ENCODE results near the gene NR5A1.

Gene NR5A1

DNA sequence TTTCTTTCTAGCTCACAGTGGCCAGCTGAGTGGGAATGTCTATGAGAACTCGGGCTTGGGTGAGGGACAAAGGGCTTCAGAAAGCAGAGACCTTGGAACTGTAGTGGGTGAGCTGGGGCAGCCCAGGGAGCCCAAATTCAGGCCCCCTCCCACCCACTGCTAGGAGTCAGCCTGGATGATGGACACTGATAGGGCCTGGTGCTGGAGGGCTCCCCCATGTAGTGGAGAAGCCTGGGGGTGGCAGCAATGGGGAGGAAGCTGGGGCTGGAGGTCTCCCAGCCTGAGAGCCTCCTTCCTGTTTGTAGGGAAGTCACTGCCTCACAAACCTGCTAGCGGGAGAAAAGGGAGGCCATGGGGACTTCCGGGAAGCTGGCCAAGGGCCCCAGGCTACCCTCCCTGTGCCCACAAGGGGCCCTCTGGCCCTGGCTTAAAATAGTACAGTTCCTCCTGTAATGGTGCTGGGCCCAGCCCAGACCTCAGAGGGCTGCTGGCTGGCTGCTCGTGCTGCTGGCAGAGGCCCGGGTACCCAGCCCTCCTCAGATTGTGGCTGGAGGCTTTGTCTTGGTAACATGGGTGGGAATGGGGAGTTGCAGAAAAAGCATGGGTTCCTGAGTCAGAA, 6.3 kb upstream of the NR5A1 start:
- DNase-seq = no peak

DNA sequence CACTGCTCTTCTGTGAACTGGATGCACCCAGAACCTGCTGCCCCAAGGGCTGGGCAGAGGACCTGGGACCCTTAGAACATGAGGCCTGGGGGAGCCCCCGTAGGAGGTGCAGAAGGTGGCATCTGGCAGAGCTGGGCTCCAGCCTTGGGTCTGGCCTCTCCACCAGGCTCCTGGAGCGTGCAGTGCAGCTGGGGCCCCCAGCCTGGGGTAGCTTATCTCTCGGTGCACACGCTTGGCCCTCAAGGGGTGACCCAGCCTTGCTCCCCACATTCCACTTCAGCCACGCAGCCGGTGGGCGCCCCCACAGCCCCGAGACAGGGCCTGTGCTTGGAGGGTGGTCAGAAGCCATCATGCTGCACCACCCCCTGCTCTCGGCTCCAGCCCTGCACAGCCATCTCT, 5.6 kb upstream of the NR5A1 start:
- no peak for DNase-seq

DNA sequence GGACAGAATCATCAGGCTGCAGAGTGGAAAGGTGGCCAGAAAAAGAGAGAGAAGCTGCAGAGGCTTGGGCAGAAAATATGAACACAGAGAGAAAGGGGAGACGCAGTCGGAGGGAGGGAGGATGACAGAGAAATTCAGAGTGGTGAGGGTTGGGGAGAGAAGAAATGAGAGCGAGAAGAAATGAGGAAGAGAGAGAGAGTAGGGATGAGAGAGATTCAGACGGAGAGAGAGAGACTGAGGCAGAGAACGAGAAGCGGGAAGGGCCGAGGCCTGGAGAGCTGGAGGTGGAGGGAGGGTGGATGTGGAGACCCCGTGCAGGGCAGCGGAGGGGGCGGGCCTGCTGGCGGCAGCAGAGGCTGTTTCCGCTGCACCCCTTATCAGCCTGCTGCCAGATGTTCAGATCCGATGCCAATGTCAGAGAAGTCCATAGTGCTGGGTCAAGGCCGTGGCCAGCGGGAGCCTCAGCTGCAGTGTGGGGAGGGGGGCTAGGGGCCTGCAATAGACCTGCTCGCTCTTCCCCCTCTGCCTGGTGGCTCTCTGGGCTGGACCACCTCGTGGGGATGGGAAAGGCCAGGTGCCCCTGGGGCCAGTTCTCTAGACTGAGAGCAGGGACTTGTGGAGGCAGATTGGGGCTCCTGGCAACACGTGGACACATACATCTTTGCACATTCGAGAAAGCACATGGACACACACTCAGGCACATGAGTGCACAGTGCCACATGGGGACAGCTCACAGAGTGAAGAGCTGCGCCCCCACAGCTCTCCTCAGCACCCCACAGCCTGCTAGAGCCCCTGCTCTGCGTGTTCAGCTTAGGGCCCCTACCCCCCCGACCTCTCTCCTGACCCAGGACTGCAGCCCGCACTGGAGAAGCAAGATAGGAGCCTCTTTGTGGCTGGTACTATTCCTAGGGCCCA, 4.9 kb upstream of the NR5A1 start:
- DNase-seq = no peak

DNA sequence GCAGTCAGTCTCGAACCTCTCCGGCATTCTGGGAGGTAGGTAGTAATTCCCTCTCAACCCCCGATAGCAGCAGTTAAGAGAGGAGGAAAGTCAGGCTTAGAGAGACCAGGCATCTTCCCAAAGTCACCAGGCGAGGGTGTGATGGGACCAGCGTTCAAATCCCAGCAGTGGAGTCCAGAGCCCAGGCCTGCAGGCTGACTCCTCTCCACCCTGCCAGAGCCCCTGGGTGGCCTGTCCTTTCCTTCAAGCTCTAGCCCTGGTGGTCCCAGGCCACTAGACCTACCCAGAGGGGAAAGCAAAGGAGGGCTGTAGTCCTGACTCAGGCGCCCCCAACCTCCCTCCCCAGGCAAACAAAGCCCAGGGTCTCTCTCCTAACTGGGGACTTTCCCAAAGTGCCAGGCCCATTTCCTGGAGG, 4.2 kb upstream of the NR5A1 start:
- DNase-seq = no peak

DNA sequence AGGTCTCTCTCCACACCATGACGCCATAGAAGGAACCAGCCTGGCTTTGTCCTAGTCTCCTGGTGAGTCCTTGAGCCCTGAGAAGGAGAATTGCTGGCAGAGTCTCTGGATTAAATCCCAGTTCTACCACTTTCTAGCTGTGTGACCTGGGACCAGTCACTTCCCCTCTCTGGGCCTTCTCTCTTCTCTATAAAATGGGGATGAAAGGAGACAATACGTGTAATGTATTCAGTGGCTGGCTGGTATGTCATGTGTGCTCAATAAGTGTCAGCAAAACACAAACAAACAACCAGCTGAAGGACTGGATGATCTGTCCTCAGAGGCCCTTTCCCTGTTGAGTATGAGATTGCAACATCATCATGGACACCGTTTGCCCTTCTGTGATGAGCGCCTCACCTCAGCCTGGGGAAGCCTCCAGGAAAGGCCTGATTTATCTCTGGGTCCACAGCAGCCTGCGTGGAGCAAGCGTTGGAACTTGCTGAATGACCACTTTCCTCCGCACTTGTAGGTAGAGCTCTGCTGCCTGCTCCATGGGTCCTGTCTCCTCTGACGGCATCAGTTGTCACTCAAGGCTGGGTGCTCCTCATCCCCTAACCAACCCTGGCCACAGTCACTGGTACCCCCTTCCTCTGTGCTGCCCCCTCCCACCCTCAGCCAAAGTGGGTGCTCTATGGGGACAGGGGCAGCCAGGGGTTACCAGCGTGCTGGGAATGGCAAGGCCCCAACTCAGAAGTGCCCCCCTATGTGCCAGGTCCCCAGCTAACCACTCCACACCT, 3.6 kb upstream of the NR5A1 start:
- no peak for DNase-seq

DNA sequence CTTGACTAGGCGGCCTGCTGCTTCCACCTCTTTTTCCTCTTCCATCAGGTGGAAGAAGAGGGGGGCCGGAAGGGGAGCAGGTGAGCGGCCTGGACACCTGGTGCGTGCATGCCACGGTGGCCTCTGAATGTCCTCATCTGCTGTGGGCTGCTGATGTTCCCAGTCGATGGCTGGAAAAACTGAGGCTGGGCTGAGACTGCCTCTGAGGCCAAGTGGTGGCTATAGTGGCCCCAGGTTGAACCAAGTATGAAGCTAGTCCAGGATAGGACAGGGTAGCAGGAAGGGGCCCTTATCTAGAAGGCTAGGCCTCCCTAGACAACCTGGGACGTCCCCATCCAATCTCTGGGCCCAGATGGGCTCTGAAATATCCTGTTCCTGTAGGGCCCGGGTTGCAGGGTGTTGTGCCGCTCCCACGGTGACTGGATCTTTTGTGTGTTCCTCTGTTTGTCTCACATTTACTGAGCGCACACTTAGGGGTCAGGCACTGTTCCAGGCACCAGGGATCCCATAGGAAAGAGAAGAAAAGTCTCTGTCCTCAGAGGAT, 753 bp upstream of the NR5A1 start:
- DNase-seq = no peak

DNA sequence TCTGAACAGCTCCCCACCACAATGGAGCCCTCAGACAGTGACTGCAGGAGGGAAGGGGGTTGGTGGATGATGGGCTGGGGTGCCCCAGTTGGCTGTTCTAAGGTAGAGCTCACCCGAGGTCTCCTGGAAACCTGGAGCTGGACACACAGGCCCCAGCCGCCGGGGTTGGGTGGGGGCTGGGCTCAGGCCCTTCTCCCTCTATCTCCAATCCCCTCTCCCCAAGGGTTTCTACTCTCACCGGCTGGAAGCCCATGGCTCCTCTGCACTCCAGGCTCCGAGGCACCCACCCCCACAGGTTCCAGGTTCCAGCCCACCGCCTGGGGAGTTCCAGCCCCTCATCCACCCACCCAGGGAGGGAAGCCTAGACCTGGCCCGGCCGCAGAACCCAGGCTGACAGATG, 766 bp downstream of the NR5A1 start:
- DNase-seq = no peak

DNA sequence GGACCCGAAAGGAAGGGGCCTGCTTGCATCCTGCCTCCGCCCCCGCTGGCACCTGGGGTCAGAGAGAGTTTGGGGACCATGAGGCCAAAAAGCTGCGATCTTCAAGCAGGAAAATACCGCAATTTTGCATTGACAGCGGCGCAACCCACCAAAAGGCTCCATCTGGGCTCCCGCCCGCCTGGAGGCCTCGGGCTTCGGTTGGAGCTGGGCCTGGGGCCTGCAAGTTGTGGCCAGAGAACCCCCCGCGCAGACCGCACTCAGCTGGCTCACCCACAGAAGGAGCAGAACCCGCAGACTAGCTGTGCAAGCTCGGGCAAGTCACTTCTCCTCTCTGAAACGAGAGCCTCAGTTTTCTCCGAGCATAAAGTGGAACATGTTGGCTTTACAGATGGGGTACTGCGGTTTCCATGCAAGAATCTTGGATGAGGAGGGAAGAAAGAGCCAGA, 1.3 kb downstream of the NR5A1 start:
- no peak for DNase-seq

DNA sequence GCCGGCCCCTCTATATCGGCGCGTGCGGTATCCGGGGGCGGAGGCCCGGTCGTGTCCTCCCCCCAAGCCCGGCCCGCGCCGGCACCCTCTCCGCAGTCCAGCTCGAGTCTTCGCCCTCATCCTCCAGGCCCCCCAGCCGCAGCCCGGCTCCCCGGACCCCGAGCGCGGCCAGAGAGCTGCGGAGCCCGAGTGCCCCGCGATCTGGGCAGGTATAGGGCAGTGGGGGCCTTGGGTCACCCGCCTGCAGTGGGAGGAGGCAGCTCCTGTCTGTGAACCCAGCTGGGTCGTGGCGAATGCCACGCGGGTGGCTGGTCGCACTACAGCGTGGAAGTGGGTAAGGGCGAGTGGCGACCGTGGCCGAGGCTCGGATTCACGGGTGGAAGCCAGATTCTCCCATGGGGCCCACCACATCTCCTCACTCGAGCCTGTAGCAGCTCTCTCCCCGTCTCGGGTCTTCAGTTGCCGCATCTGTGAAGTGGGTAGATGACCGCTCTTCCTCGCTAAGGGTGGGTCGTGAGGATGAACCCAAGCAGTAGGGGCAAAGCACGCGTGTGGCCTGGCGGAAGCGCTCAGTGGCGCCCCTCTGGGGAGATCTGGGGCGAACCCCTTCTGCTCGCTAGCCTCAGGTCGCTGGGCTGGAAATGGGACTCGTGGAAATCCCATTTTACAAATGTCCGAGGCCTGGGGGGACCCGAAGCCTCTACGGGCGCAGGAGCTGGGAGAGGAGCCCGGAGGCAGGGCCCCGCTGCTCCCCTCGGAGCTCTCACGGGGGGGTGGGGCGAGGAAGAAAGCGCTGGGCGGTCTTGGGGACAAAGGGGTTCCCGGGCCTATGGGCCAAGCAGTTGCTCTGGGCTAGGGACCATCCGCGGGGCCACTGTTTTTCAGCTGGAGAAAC, 1.9 kb downstream of the NR5A1 start:
- no peak for DNase-seq

DNA sequence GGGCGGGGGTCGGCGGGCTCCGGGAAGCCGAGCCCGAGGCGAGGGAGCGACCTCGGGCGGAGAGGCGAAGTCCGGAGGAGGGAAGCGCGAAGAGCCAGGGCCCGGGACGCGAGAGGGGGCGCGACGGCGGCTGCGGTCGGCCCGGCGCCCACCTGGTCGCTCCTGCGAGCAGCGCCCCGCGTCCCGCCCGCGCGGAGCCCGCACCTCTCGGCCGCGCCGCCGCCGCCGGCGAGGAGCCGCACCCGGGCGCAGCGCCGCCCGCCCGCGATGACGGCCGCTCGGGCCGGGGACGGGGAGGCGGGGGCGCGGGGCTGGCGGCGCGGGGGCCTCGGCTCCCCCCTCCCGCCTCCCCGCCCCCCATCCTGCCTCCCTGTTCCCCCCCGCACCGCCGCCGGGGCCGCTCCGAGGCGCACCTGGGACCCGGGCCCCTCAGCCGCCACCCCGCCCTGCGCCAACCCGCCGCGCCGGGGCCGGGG, 2.6 kb downstream of the NR5A1 start:
- DNase-seq = no peak

DNA sequence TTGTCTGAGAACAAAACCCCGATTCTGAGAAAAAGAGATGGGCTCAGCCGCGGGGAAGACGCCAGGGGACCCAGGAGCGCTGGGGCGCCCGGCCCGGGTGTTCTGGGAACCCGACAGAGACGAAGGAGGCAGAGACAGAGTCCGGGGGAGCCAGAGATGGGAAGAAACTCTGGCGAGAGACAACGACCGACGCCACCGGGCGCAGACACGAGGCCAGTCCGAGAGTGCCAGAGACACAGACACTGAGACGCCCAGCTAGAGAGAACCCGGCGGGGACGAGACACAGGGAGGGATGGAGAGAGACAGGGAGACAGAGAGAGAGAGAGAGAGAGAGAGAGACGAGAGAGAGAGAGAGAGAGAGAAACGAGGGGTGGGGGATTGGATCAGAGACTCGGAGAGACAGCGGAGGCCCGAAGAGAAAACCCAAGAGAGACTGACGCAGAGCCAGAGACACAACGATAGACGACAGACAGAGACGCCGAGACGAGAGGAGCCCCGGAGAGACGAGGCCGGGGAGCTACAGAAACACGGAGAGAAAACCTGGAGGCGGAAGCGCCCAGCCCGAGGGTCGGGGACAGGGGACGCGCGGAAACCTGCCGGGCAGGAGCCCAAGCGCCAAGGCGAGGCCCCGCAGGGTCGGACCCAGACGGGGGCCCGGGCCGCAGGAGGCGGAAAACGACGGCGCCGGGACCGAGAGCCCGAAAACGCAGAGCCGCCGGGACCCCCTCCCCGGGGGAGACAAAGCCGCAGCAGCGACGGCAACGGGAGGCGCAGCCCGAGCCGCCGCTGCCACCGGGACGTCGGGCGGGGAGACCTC, 3.3 kb downstream of the NR5A1 start:
- DNase-seq = no peak

DNA sequence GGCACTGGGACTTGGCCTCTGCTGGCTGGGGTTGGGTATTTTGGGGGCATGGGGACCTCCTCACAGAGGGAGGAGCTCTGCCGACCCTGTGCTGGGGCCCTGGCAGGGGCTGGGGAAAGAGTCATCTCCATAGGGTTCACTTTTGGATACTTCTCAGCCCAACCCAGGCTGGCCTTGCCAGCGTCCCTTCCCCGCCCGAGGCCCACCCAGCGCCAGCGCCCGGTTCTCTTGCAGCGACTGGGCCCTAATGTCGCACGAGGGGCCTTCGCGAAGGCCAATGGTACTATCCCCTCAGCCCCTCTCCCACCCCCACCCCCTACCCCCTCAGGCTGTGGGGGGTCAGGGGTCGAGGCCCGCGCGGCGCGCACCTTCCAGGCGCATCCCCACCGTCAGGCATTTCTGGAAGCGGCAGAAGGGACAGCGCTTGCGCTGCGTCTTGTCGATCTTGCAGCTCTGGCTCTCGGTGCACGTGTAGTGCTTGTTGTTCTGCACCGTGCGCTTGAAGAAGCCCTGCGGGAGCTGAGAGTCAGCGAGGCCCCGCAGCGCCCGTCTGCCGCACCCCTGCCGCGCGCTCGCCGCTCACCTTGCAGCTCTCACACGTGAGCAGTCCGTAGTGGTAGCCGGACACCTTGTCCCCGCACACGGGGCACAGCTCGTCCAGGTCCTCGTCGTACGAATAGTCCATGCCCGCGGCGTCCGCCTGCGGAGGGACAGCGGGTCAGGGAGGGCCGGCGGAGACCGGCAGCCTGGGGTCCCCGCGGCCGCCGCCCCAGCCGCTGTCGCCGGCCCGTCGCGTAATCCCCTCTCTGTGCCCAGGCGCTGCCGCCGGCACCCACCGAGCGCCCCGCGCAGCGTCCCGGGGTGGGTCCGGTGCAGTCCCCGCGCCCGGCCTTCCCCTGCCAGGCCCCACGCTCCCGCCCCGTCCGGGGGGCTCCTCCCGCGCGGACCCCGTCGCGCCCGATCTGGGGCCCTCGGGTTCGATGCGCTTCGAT, 4.2 kb downstream of the NR5A1 start:
- DNase-seq = no peak

DNA sequence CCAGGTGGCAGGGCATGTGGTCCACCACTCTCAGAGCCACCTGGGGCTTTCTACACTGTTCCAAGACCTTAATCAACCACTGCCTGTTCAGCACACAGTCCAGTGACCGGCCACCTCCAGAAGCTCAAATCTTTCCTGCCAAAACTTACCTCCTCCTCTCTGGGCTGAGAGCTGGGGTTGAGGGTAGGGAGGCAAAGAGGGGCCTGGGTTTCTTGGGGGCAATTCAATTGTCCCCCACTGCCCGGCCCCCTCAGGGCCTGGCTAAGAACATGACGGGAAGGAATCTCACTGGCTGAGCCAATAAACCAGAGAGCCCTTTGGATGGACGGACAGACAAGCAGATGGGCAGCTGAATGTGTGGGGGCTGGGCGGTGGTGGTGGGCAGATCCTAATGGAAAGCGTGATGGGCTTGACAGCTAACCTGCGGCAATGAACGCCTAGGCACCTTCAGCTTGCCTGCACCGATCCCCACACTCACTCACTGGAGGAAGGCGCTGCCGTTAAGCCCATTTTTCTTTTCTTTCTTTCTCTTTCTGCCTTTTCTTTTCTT, 5.4 kb downstream of the NR5A1 start:
- DNase-seq = no peak

DNA sequence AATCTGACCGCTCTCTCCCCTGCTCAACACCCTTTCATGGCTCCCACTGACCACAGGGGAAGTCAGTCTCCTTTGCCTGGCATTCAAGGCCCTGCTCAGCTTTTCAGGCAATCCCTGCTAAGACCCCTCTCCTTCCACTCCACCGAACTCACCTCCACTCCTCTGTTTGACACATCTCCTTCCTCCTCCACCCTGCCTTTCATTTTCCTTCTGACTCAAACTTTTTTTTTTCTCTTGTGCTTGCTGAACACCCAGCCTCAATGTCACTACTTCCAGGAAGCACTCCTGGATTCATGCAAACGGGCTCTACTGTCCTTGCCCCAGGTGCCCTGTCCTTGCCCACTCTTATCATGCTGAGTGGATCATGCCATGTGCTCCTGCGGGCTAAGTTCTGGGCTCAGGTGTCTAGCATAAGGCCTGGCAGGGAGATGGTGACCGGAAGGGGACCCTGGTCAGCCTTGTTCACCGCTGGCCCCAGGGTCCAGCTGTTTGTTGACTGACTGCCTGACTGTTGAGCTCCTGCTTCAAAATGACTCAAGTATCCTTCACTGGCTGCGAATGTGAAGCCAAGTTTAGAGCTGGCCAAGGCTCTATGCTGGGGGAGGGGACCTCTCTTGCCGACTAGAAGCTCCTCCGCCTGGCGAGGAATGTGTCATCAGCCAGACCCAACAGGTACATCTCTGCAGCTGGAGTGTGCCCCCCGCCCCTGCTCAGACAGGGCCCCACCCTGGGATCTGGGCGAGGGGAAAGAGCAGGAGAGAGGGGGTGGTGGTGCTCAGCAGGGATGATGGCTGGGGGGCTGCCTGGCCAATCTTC, 6.2 kb downstream of the NR5A1 start:
- DNase-seq = no peak

DNA sequence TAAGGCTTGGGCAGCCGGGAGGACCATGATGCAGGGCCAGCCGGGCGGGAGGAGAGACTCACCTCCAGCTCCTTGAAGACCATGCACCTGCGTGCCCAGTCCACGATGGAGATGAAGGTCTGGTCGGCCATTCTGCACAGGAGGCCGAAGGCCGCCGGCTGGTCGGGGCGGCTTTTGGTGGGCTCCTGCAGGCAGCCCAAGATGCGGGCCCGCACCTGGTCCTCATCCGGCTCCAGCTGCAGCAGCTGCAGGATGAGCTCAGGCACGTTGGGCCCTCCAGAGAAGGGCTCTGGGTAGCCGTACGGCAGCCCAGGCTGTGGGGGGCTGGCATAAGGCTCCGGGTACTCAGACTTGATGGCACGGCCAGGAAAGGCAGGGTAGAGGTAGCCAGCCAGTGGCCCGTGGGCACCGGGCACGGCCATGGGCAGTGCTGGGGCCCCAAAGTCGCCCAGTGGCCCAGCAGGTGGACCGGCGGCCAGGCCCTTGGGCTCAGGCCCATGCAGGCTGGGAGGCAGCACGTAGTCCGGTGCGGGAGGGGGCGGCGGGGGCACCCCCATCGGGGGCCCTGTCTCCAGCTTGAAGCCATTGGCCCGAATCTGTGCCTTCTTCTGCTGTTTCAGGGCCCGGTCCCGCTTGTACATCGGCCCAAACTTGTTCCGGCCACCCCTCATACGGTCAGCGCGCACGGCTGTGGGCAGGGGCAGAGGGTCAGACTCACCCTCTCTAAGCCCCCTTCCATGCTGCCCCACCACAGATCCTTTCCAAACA, 7.0 kb downstream of the NR5A1 start:
- no peak for DNase-seq

DNA sequence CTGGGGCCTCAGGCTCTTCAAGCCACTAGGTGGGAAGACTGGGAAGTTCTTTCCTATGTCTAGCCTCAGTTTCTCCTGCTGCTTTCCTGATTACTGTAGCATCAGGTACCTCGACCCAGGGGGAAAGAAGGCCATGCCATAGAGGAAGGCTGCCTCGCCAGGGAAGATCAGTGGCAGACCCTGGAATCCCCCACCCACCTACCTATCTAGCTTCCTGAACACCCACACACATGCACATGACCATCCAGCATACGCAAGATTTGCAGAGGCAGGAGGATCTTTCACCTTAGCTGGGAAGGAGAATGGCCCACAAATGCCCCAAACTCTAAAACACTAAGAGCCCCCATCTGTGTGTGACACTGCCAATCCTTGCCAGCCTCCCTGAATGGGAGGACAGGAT, 8.0 kb downstream of the NR5A1 start:
- DNase-seq = no peak

DNA sequence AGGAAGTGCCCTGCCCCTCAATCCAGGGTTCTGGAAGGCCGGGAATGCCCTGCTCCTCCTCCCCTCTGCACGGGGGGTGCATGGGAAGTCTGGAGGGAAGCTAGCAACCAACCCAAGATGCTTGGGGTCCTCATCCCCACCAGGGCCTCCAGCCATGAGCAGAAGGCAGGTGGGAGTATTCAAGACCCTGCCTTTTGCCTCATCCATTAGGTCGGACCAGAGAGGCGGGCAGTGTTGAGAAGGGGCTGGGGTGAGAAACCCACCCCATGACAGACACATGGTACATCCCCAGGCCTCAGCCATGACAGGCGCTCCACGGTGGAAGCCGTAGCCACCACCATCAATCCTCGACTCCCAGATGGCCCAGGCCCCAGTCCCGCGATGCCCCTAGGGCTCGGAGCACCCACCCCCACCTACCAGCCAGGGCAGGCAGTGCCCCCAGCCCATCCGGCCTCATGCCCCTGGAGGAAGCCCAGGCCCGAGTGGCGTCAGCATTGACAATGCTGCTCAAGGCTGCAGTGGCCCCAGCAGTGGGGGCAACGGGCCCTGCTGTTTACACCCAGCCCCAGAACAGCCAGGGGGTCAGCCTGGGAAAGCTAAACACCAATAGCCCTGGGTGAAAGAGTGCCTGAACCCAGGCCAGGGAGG, 8.6 kb downstream of the NR5A1 start:
- no peak for DNase-seq

Data from stimulated activated CD4-positive, alpha-beta T cell treated with anti-CD3 and anti-CD28 coated beads, Interleukin-4, amount 100 ng/mL, for 4 hours (primary cell).